Measurements from ENCODE around the gene STXBP5.

DNA sequence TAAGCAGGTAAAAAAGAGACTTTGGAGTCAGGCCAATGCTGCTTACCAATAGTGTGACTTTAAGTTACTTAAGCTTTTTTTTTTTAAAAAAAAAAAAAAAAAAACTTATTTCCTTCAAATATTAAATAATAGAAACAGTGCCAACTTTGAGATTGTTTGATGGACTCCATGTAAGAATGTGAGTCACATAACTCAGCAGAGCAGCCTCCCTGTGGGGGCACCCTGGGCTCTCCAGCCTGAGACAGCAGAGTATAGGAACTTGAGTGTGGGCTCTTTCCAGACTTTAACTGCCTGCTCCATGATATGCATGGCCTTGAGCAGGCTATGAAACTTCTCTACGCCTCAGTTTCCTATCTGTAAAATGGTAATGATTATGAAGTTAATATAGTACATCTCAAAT is 190.9 kb downstream of the STXBP5 start:
- TF ChIP-seq, protein P1, sequence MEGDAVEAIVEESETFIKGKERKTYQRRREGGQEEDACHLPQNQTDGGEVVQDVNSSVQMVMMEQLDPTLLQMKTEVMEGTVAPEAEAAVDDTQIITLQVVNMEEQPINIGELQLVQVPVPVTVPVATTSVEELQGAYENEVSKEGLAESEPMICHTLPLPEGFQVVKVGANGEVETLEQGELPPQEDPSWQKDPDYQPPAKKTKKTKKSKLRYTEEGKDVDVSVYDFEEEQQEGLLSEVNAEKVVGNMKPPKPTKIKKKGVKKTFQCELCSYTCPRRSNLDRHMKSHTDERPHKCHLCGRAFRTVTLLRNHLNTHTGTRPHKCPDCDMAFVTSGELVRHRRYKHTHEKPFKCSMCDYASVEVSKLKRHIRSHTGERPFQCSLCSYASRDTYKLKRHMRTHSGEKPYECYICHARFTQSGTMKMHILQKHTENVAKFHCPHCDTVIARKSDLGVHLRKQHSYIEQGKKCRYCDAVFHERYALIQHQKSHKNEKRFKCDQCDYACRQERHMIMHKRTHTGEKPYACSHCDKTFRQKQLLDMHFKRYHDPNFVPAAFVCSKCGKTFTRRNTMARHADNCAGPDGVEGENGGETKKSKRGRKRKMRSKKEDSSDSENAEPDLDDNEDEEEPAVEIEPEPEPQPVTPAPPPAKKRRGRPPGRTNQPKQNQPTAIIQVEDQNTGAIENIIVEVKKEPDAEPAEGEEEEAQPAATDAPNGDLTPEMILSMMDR (IDR thresholded peaks at IDR 0.05) = no peak
- TF ChIP-seq POLR2A (IDR thresholded peaks at IDR 0.05) = no peak

Measured in thyroid gland (tissue), 4 donors.